ENCODE data around the gene GTF3C2. TPM values are rescaled to one million over a fixed set of nuclear protein-coding genes. Genes with fewer than 3 reads are reported as not detected.

Gene GTF3C2
- total and polyA plus RNA-seq, 2 of the 13 experiments (the other 11 are each of a cell fraction or from before 2014, with no cell fraction given) = 77.5 to 130 TPM

GRCh38 chr2:27281442-27281841 is 75.1 kb downstream of the GTF3C2 start:
- no peak overlapping the region for H2AFZ ChIP-seq (ENCODE audit: low read length)
- peaks cover 0 to 21% of the 10 kb centered on the region in 2 experiments; a peak in 4 of 5 replicates for H3K27me3 ChIP-seq (ENCODE audit: control insufficient read depth in 1 of 2, insufficient read depth in 2 of 2, low read length in 2 of 2)
- H3K36me3 ChIP-seq (replicated peaks in 1 of 2; ENCODE audit: control insufficient read depth in 1 of 2, insufficient read depth in 2 of 2, low read length in 2 of 2) = no peaks in the 10 kb centered on the region
- H3K9ac ChIP-seq (ENCODE audit: insufficient read depth, low read depth, low read length) = no peak overlapping the region
- ChIA-PET CTCF (ENCODE audit: low intra/inter-chr PET ratio, low total read pairs) (no interaction called here), POLR2A (interaction anchor here (1.3 to 1.6 kb wide), 3 partner anchors 16 to 187 kb away, joined by 3 read pairs; partner anchors contain the start of gene MPV17)
- BruUV-seq (replicated peaks) = no TSS peak
- 42% methylated on average over 3 of the region's 3 CpGs for WGBS (ENCODE audit: low lambda C conversion rate)
- no peak for ATAC-seq
- no peak overlapping the region for H3K27ac ChIP-seq (ENCODE audit: extremely low read length, insufficient read depth, low read length)
- no peak for DNase-seq (ENCODE audit: low spot score)
- no peaks in the 10 kb centered on the region for H3K9me3 ChIP-seq (ENCODE audit: low read length)
- H4K20me1 ChIP-seq (ENCODE audit: insufficient read depth, low read length) = no peaks in the 10 kb centered on the region
- no peak overlapping the region for H3K4me2 ChIP-seq (ENCODE audit: low read depth, low read length)
- no peak for TF ChIP-seq FOXK1 (CRISPR knock-in tag; IDR thresholded peaks at IDR 0.05; ENCODE audit: borderline replicate concordance, low read depth)
- TF ChIP-seq MED13 (CRISPR knock-in tag; IDR thresholded peaks at IDR 0.05) = no peak
- TF ChIP-seq ZNF451 (CRISPR knock-in tag; IDR thresholded peaks at IDR 0.05) = no peak
- no peak for TF ChIP-seq THAP11 (CRISPR knock-in tag; IDR thresholded peaks at IDR 0.05)
- no peak for TF ChIP-seq ZBTB7A (CRISPR knock-in tag; IDR thresholded peaks at IDR 0.05)
- no peak for TF ChIP-seq NFATC3 (CRISPR knock-in tag; IDR thresholded peaks at IDR 0.05)
- no peak for TF ChIP-seq ZNF225 (CRISPR knock-in tag; IDR thresholded peaks at IDR 0.05)
- TF ChIP-seq SNAI1 (CRISPR knock-in tag; IDR thresholded peaks at IDR 0.05; ENCODE audit: borderline replicate concordance) = no peak
- TF ChIP-seq ATF4 (CRISPR knock-in tag; IDR thresholded peaks at IDR 0.05) = no peak
- no peak for TF ChIP-seq MLXIP (CRISPR knock-in tag; IDR thresholded peaks at IDR 0.05; ENCODE audit: borderline replicate concordance)
- TF ChIP-seq ZNF121 (CRISPR knock-in tag; IDR thresholded peaks at IDR 0.05) = no peak
- no peak for TF ChIP-seq ZFP36L1 (CRISPR knock-in tag; IDR thresholded peaks at IDR 0.05)
- TF ChIP-seq, protein P1, sequence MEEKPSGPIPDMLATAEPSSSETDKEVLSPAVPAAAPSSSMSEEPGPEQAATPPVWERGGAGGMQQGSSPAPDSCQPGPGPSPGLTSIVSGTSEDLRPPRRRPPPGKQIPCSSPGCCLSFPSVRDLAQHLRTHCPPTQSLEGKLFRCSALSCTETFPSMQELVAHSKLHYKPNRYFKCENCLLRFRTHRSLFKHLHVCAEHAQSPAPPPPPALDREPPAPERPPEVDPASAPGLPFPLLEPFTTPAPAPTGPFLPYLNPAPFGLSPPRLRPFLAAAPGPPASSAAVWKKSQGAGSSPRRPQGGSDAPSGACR (CRISPR knock-in tag; IDR thresholded peaks at IDR 0.05) = no peak
- no peak for TF ChIP-seq ZBTB1 (CRISPR knock-in tag; IDR thresholded peaks at IDR 0.05; ENCODE audit: borderline replicate concordance)
- no peak for TF ChIP-seq ZFP41 (CRISPR knock-in tag; IDR thresholded peaks at IDR 0.05; ENCODE audit: borderline replicate concordance)
- no peak for TF ChIP-seq ZBTB8A (CRISPR knock-in tag; IDR thresholded peaks at IDR 0.05; ENCODE audit: borderline replicate concordance, low read depth)
- no peak for TF ChIP-seq ZNF33B (CRISPR knock-in tag; IDR thresholded peaks at IDR 0.05)
- TF ChIP-seq GTF3A (CRISPR knock-in tag; conservative IDR thresholded peaks at IDR 0.05) = no peak
- TF ChIP-seq ZNF557 (CRISPR knock-in tag; IDR thresholded peaks at IDR 0.05) = no peak
- intact Hi-C loops (cut with micrococcal nuclease; ENCODE audit: unreplicated experiment) = loop anchor here (2.0 kb wide), 1 partner anchor 17 kb away; no protein-coding TSS in a partner anchor
- peaks cover 36% of the 10 kb centered on the region for H3K4me1 ChIP-seq (ENCODE audit: insufficient read depth, low read length)
- H3K79me2 ChIP-seq (ENCODE audit: insufficient read depth, low read length) = no peaks in the 10 kb centered on the region
- in situ Hi-C loops (cut with HindIII; ENCODE audit: extremely low pct_ligation_motif_present, low pct_unique_long_range_greater_than_20kb) = loop anchor here (5.0 to 10.0 kb wide), 2 partner anchors 184 to 317 kb away; no protein-coding TSS in a partner anchor
- no peak overlapping the region for H3K4me3 ChIP-seq (replicated peaks in 1 of 3; ENCODE audit: insufficient read depth in 1 of 3, low read depth in 2 of 3, low read length in 3 of 3)
- FAIRE-seq = no peak
